ENCODE data around the gene GOLGA6A.
"Not testable (repeated sequence)": the region's sequence is repeated elsewhere in the genome, so short reads cannot be mapped to it uniquely, and the experiment has no call there.

The GOLGA6A gene

GRCh38 chr15:74065684-74066411, 16.5 kb downstream of the GOLGA6A start:
- H3K27ac ChIP-seq (ENCODE audit: insufficient read depth, low read length, poor library complexity, severe bottlenecking); H3K4me3 ChIP-seq (ENCODE audit: insufficient read depth, low read depth, low read length, poor library complexity, severe bottlenecking); H3K9me3 ChIP-seq (ENCODE audit: control insufficient read depth, low read length); H3K4me1 ChIP-seq (ENCODE audit: control insufficient read depth, insufficient read depth, low read length, poor library complexity, severe bottlenecking); H3K36me3 ChIP-seq (ENCODE audit: control insufficient read depth, insufficient read depth, low read length); H3K27me3 ChIP-seq (replicated peaks; ENCODE audit: control insufficient read depth, insufficient read depth, low read length, poor library complexity, severe bottlenecking): not testable (repeated sequence)
- peak; percentile 11 to 34 (median 25) for DNase-seq

- not testable (repeated sequence) for H3K4me3 ChIP-seq (ENCODE audit: insufficient read depth, low read depth, low read length, poor library complexity, severe bottlenecking); H3K4me1 ChIP-seq (ENCODE audit: control insufficient read depth, insufficient read depth, low read length, poor library complexity, severe bottlenecking); H3K9me3 ChIP-seq (ENCODE audit: control insufficient read depth, low read length); H3K27ac ChIP-seq (ENCODE audit: insufficient read depth, low read length, poor library complexity, severe bottlenecking); H3K36me3 ChIP-seq (ENCODE audit: control insufficient read depth, insufficient read depth, low read length); H3K27me3 ChIP-seq (replicated peaks; ENCODE audit: control insufficient read depth, insufficient read depth, low read length, poor library complexity, severe bottlenecking); DNase-seq
Observed at GRCh38 chr15:74064822-74065221, 17.5 kb downstream of the GOLGA6A start.

GRCh38 chr15:74064183-74064582, 18.2 kb downstream of the GOLGA6A start:
- not testable (repeated sequence) for H3K27ac ChIP-seq (ENCODE audit: insufficient read depth, low read length, poor library complexity, severe bottlenecking); H3K27me3 ChIP-seq (replicated peaks; ENCODE audit: control insufficient read depth, insufficient read depth, low read length, poor library complexity, severe bottlenecking); H3K4me1 ChIP-seq (ENCODE audit: control insufficient read depth, insufficient read depth, low read length, poor library complexity, severe bottlenecking); H3K9me3 ChIP-seq (ENCODE audit: control insufficient read depth, low read length); H3K36me3 ChIP-seq (ENCODE audit: control insufficient read depth, insufficient read depth, low read length); H3K4me3 ChIP-seq (ENCODE audit: insufficient read depth, low read depth, low read length, poor library complexity, severe bottlenecking); DNase-seq

GRCh38 chr15:74063425-74064146, 18.8 kb downstream of the GOLGA6A start:
- not testable (repeated sequence) for H3K27ac ChIP-seq (ENCODE audit: insufficient read depth, low read length, poor library complexity, severe bottlenecking); DNase-seq; H3K27me3 ChIP-seq (replicated peaks; ENCODE audit: control insufficient read depth, insufficient read depth, low read length, poor library complexity, severe bottlenecking); H3K36me3 ChIP-seq (ENCODE audit: control insufficient read depth, insufficient read depth, low read length); H3K4me1 ChIP-seq (ENCODE audit: control insufficient read depth, insufficient read depth, low read length, poor library complexity, severe bottlenecking); H3K9me3 ChIP-seq (ENCODE audit: control insufficient read depth, low read length); H3K4me3 ChIP-seq (ENCODE audit: insufficient read depth, low read depth, low read length, poor library complexity, severe bottlenecking)

GRCh38 chr15:74062671-74063070, 19.7 kb downstream of the GOLGA6A start:
- no peak for DNase-seq
- Histone ChIP-seq H3K4me1 (ENCODE audit: control insufficient read depth, insufficient read depth, low read length, poor library complexity, severe bottlenecking) (no peaks in the 10 kb centered on the region), H3K27me3 (replicated peaks; ENCODE audit: control insufficient read depth, insufficient read depth, low read length, poor library complexity, severe bottlenecking) (no peaks in the 10 kb centered on the region), H3K4me3 (ENCODE audit: insufficient read depth, low read depth, low read length, poor library complexity, severe bottlenecking) (no peak overlapping the region), H3K27ac (ENCODE audit: insufficient read depth, low read length, poor library complexity, severe bottlenecking) (no peak overlapping the region), H3K9me3 (ENCODE audit: control insufficient read depth, low read length) (no peaks in the 10 kb centered on the region), H3K36me3 (ENCODE audit: control insufficient read depth, insufficient read depth, low read length) (no peaks in the 10 kb centered on the region)

- no peak overlapping the region for H3K4me3 ChIP-seq (ENCODE audit: insufficient read depth, low read depth, low read length, poor library complexity, severe bottlenecking)
- H3K27me3 ChIP-seq (replicated peaks; ENCODE audit: control insufficient read depth, insufficient read depth, low read length, poor library complexity, severe bottlenecking) = no peaks in the 10 kb centered on the region
- no peaks in the 10 kb centered on the region for H3K36me3 ChIP-seq (ENCODE audit: control insufficient read depth, insufficient read depth, low read length)
- H3K9me3 ChIP-seq (ENCODE audit: control insufficient read depth, low read length) = no peaks in the 10 kb centered on the region
- H3K27ac ChIP-seq (ENCODE audit: insufficient read depth, low read length, poor library complexity, severe bottlenecking) = no peak overlapping the region
- DNase-seq = no peak
- H3K4me1 ChIP-seq (ENCODE audit: control insufficient read depth, insufficient read depth, low read length, poor library complexity, severe bottlenecking) = no peaks in the 10 kb centered on the region
Observed at GRCh38 chr15:74062236-74062635, 20.1 kb downstream of the GOLGA6A start.

- Histone ChIP-seq H3K4me3 (ENCODE audit: insufficient read depth, low read depth, low read length, poor library complexity, severe bottlenecking) (no peak overlapping the region), H3K27ac (ENCODE audit: insufficient read depth, low read length, poor library complexity, severe bottlenecking) (no peak overlapping the region), H3K36me3 (ENCODE audit: control insufficient read depth, insufficient read depth, low read length) (no peaks in the 10 kb centered on the region), H3K4me1 (ENCODE audit: control insufficient read depth, insufficient read depth, low read length, poor library complexity, severe bottlenecking) (no peaks in the 10 kb centered on the region), H3K9me3 (ENCODE audit: control insufficient read depth, low read length) (no peaks in the 10 kb centered on the region), H3K27me3 (replicated peaks; ENCODE audit: control insufficient read depth, insufficient read depth, low read length, poor library complexity, severe bottlenecking) (no peaks in the 10 kb centered on the region)
- no peak for DNase-seq
Observed at GRCh38 chr15:74060251-74060650, 22.1 kb downstream of the GOLGA6A start.

- not testable (repeated sequence) for DNase-seq; H3K27ac ChIP-seq (ENCODE audit: insufficient read depth, low read length, poor library complexity, severe bottlenecking)
Observed at GRCh38 chr15:74059050-74059833, 23.1 kb downstream of the GOLGA6A start.

GRCh38 chr15:74056330-74056729, 26.0 kb downstream of the GOLGA6A start:
- DNase-seq; H3K4me3 ChIP-seq (ENCODE audit: insufficient read depth, low read depth, low read length, poor library complexity, severe bottlenecking); H3K9me3 ChIP-seq (ENCODE audit: control insufficient read depth, low read length); H3K4me1 ChIP-seq (ENCODE audit: control insufficient read depth, insufficient read depth, low read length, poor library complexity, severe bottlenecking); H3K27ac ChIP-seq (ENCODE audit: insufficient read depth, low read length, poor library complexity, severe bottlenecking); H3K27me3 ChIP-seq (replicated peaks; ENCODE audit: control insufficient read depth, insufficient read depth, low read length, poor library complexity, severe bottlenecking); H3K36me3 ChIP-seq (ENCODE audit: control insufficient read depth, insufficient read depth, low read length): not testable (repeated sequence)

More at GRCh38 chr15:74059050-74059833, 23.1 kb downstream of the GOLGA6A start:
- not testable (repeated sequence) for H3K36me3 ChIP-seq (ENCODE audit: control insufficient read depth, insufficient read depth, low read length); H3K4me3 ChIP-seq (ENCODE audit: insufficient read depth, low read depth, low read length, poor library complexity, severe bottlenecking); H3K27me3 ChIP-seq (replicated peaks; ENCODE audit: control insufficient read depth, insufficient read depth, low read length, poor library complexity, severe bottlenecking); H3K9me3 ChIP-seq (ENCODE audit: control insufficient read depth, low read length); H3K4me1 ChIP-seq (ENCODE audit: control insufficient read depth, insufficient read depth, low read length, poor library complexity, severe bottlenecking)

GRCh38 chr15:74055804-74056203, 26.5 kb downstream of the GOLGA6A start:
- H3K4me3 ChIP-seq (ENCODE audit: insufficient read depth, low read depth, low read length, poor library complexity, severe bottlenecking) = no peak overlapping the region
- no peaks in the 10 kb centered on the region for H3K36me3 ChIP-seq (ENCODE audit: control insufficient read depth, insufficient read depth, low read length)
- H3K27ac ChIP-seq (ENCODE audit: insufficient read depth, low read length, poor library complexity, severe bottlenecking) = no peak overlapping the region
- H3K27me3 ChIP-seq (replicated peaks; ENCODE audit: control insufficient read depth, insufficient read depth, low read length, poor library complexity, severe bottlenecking) = no peaks in the 10 kb centered on the region
- H3K9me3 ChIP-seq (ENCODE audit: control insufficient read depth, low read length) = no peaks in the 10 kb centered on the region
- H3K4me1 ChIP-seq (ENCODE audit: control insufficient read depth, insufficient read depth, low read length, poor library complexity, severe bottlenecking) = no peaks in the 10 kb centered on the region
- DNase-seq = no peak
